ENCODE measurements around the gene FAM131A.
"Not testable (repeated sequence)": the region's sequence is repeated elsewhere in the genome, so short reads cannot be mapped to it uniquely, and the experiment has no call there.

DNA sequence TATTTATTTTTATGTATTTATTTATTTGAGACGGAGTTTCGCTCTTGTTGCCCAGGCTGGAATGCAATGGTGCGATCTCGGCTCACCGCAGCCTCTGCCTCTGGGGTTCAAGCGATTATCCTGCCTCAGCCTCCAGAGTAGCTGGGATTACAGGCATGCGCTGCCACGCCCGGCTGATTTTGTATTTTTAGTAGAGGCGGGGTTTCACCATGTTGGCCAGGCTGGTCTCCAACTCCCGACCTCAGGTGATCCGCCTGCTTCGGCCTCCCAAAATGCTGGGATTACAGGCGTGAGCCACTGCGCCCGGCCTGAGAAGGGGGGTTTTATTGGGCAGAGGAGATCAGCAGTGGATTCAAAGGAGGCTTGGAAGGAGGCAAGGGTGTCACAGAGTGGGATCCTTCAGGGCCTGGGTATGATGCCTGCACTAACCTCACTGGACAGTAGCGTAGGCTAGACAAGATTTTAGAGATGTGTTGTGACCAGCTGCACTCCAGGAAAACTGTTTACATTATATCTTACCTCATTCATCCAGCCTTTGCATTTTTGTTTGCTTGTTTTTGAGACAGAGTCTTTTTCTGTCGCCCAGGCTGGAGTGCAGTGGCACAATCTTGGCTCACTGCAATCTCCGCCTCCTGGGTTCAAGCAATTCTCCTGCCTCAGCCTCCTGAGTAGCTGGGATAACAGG lies 2.2 kb downstream of the FAM131A start:
- not testable (repeated sequence) for TF ChIP-seq CTCF (optimal IDR thresholded peaks at IDR 0.05 in 1 of 3, IDR thresholded peaks at IDR 0.05 in 1 of 3, conservative IDR thresholded peaks at IDR 0.05 in 1 of 3; ENCODE audit: extremely low read depth in 1 of 3, insufficient read depth in 2 of 3, low read length in 3 of 3); EZH2 (IDR thresholded peaks at IDR 0.05; ENCODE audit: low read length)
